BJ (cell line): ENCODE data around the gene H2AZ1. TPM values are rescaled to one million over a fixed set of nuclear protein-coding genes. Genes with fewer than 3 reads are reported as not detected.

Experiments
- CTCF ChIA-PET: fragments of 350-600 bp; formaldehyde crosslinking; extraction: SDS; loops from one replicate; lab custom pipeline; 2021; ENCODE audit warnings: antibody characterized with exemption, inconsistent platforms; lab: Yijun Ruan, JAX
- POLR2A ChIA-PET: fragments of 300-600 bp; sonication (Branson Sonifier 250); formaldehyde crosslinking; extraction: SDS; loops from one replicate; lab custom pipeline; 2021; ENCODE audit warnings: antibody characterized with exemption; lab: Charles Lee
- DNase-seq: peaks from one replicate; pipeline ENCODE4 v3.0.0-alpha.2; 2011; ENCODE audit warnings: low read depth
- H3K27me3 ChIP-seq: 2 replicates; pipeline ENCODE4 v1.6.0; 2011; ENCODE audit warnings: low read length; ENCODE audit not compliant: control insufficient read depth, insufficient read depth
- H3K36me3 ChIP-seq: 2 replicates; pipeline ENCODE4 v1.5.1; 2011; ENCODE audit warnings: low read length; ENCODE audit not compliant: control insufficient read depth, insufficient read depth
- H3K4me3 ChIP-seq: 2 replicates; pipeline ENCODE4 v1.5.1; 2011; ENCODE audit warnings: low read depth, mild to moderate bottlenecking, control low read depth, low read length
- polyA plus RNA-seq: library from polyadenylated mRNA; depleted of rRNA; stranded (reverse); fragments of >200 nt; gene quantifications from 2 replicates; pipeline ENCODE4 v1.2.3, GENCODE V29; 2011
- TF ChIP-seq, protein P1 (sequence below): IDR thresholded peaks from 2 replicates; pipeline ENCODE4 v1.5.1; 2011; ENCODE audit warnings: low read depth, mild to moderate bottlenecking, control low read depth, inconsistent platforms, low read length, moderate library complexity; ENCODE audit not compliant: insufficient read depth

Gene H2AZ1
- polyA plus RNA-seq, 1 experiment = 335 TPM

DNA sequence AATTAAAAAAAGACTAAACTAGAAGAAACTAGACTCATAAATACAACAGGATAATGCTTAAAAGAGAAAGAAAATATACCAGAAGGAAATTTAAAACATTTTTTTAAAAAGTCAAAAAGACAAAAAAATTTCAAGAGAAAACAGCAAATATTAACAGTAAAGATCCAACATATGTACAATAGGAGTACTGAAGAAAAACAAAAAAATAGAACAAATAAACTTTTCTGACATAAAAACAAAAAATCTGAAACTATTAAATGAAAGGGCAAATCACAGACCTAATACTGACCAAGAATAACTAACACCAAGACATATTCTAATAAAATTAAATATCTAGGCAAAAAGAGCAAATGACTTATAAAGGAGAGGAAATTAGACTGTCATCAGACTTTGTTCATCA, 15.2 kb downstream of the H2AZ1 start:
- H3K36me3 ChIP-seq = no peaks in the 10 kb centered on the region
- H3K4me3 ChIP-seq = no peak overlapping the region
- ChIA-PET CTCF (no interaction called here), POLR2A (no interaction called here)
- DNase-seq = no peak
- no peaks in the 10 kb centered on the region for H3K27me3 ChIP-seq
- TF ChIP-seq, protein P1, sequence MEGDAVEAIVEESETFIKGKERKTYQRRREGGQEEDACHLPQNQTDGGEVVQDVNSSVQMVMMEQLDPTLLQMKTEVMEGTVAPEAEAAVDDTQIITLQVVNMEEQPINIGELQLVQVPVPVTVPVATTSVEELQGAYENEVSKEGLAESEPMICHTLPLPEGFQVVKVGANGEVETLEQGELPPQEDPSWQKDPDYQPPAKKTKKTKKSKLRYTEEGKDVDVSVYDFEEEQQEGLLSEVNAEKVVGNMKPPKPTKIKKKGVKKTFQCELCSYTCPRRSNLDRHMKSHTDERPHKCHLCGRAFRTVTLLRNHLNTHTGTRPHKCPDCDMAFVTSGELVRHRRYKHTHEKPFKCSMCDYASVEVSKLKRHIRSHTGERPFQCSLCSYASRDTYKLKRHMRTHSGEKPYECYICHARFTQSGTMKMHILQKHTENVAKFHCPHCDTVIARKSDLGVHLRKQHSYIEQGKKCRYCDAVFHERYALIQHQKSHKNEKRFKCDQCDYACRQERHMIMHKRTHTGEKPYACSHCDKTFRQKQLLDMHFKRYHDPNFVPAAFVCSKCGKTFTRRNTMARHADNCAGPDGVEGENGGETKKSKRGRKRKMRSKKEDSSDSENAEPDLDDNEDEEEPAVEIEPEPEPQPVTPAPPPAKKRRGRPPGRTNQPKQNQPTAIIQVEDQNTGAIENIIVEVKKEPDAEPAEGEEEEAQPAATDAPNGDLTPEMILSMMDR = no peak

DNA sequence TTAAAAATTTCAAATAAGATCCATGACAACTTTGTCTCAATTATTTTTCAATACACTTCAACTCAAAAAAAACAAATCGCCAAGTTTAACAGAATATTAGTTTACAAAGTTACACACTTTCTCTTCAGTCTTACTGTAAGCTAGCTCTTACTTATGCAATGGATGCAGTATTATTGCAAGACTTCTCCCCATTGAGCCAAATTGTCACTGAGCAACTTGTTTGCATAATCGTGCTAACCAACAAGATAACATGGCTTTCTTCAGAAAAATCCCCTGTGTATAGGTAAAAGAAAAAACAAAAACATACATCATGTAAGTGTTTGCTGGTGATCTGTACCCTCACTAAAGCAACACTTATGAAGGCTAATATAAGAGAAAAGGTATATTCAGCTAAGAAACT, 22.5 kb downstream of the H2AZ1 start:
- no peak overlapping the region for H3K4me3 ChIP-seq
- TF ChIP-seq, protein P1 = no peak
- no peaks in the 10 kb centered on the region for H3K36me3 ChIP-seq
- POLR2A ChIA-PET = no interaction called here
- no peak for DNase-seq
- no peaks in the 10 kb centered on the region for H3K27me3 ChIP-seq
- CTCF ChIA-PET = interaction anchor here (0.6 to 1.5 kb wide), 3 partner anchors 9 to 87 kb away, joined by 3 to 4 read pairs (median 3); no protein-coding TSS in a partner anchor

DNA sequence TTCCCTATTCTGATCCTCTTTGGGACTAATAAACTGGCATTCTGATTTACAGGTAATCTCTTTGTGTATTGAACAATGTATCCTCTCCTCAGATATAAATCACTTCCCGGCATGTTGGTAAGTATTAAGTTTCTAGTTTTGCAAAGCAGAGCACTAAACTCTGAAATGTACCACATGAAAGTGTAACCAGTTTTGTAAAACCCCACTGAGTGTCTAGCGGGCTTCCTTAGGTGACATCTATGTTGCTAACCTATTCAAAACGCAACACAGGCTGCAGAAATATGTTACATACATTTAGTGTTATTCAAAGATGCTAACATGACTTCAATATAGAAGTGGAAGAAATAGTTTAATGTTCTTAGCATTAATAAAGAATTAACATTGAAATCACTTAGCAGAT, 28.9 kb downstream of the H2AZ1 start:
- CTCF ChIA-PET = no interaction called here
- POLR2A ChIA-PET = no interaction called here
- TF ChIP-seq, protein P1 = no peak
- H3K36me3 ChIP-seq = peaks cover 2% of the 10 kb centered on the region; the same call in 1 of the 2 replicates
- no peaks in the 10 kb centered on the region for H3K27me3 ChIP-seq
- no peak overlapping the region for H3K4me3 ChIP-seq
- DNase-seq = no peak

DNA sequence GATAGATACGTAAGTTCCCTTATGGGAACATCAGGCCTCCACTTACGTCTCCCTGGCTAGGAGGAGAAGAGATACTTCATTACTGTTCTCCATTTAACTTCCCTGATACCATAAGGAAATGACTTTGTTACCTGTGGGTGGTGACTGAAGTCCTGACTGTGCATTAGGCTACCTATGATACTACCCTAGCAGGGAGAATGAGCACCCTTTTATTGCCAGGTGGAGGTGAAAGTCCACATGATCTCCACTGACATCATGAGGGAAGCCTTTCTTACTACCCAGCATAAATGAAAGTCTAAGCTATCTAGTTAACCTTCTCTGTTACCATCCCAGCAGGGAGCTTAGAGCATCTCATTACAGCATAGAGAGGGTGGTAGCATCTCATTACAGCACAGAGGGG, 31.4 kb downstream of the H2AZ1 start:
- H3K27me3 ChIP-seq = no peaks in the 10 kb centered on the region
- DNase-seq = no peak
- ChIA-PET CTCF (no interaction called here), POLR2A (no interaction called here)
- H3K36me3 ChIP-seq = peaks cover 2% of the 10 kb centered on the region; the same call in 1 of the 2 replicates
- no peak overlapping the region for H3K4me3 ChIP-seq
- TF ChIP-seq, protein P1 = no peak

DNA sequence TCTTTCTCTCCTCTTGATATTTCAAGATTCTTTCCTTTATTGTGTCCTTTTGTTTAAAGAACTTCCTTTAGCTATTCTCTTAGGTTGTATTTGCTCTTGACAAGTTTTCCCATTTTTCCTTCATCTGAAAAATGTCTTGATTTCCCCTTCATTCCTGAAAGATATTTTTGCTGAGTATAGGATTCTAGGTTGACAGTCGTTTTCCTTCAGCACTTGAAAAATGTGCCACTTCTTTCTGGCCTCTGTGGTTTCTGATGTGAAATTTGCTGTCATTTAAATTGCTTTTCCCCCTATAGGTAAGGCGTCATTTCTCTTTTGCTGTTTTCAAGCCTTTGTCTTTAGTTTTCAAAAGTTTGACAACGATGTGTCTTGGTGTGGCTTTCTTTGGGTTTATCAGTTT, 32.5 kb downstream of the H2AZ1 start:
- TF ChIP-seq, protein P1 = no peak
- POLR2A ChIA-PET = no interaction called here
- DNase-seq = no peak

More for the DNA sequence above, 32.5 kb downstream of the H2AZ1 start:
- CTCF ChIA-PET = no interaction called here
- Histone ChIP-seq H3K27me3 (no peaks in the 10 kb centered on the region), H3K4me3 (no peak overlapping the region), H3K36me3 (peaks cover 2% of the 10 kb centered on the region; the same call in 1 of the 2 replicates)
